Astrocyte (in vitro differentiated cells and primary cell): ENCODE results near the gene TRIP12. TPM values are rescaled to one million over a fixed set of nuclear protein-coding genes. Genes with fewer than 3 reads are reported as not detected.

Experiments
- DNase-seq: peaks from one replicate; pipeline ENCODE4 v3.0.0-alpha.2; 2010; ENCODE audit warnings: low read depth
- FAIRE-seq: peaks from 2 replicates; lab custom pipeline; 2011; peaks lifted over from hg19 to GRCh38; lab: Jason Lieb, UNC
- H2AFZ ChIP-seq: 2 replicates; pipeline ENCODE4 v1.6.0; 2012; ENCODE audit warnings: low read depth, low read length, inconsistent platforms
- H3K27ac ChIP-seq: 2 replicates; pipeline ENCODE4 v1.5.1; 2011; ENCODE audit warnings: low read depth, low read length, inconsistent platforms
- H3K27me3 ChIP-seq: 2 replicates; pipeline ENCODE4 v1.6.0; 2011; ENCODE audit warnings: low read length, inconsistent platforms; ENCODE audit not compliant: insufficient read depth
- H3K36me3 ChIP-seq: 2 replicates; pipeline ENCODE4 v1.5.1; 2011; ENCODE audit warnings: low read length, inconsistent platforms; ENCODE audit not compliant: insufficient read depth
- H3K4me1 ChIP-seq: 2 replicates; pipeline ENCODE4 v1.5.1; 2011; ENCODE audit warnings: low read length, inconsistent platforms; ENCODE audit not compliant: insufficient read depth
- H3K4me2 ChIP-seq: 2 replicates; pipeline ENCODE4 v1.6.0; 2012; ENCODE audit warnings: low read length, inconsistent platforms
- H3K4me3 ChIP-seq: 2 replicates; pipeline ENCODE4 v1.5.1; 2011; ENCODE audit warnings: low read depth, mild to moderate bottlenecking, low read length, inconsistent platforms; ENCODE audit not compliant: insufficient read depth
- H3K79me2 ChIP-seq: 2 replicates; pipeline ENCODE4 v1.6.0; 2012; ENCODE audit warnings: mild to moderate bottlenecking, low read length, inconsistent platforms; ENCODE audit not compliant: insufficient read depth
- H3K9ac ChIP-seq: 2 replicates; pipeline ENCODE4 v1.6.0; 2012; ENCODE audit warnings: mild to moderate bottlenecking, low read length, inconsistent platforms
- H3K9me3 ChIP-seq: 2 replicates; pipeline ENCODE4 v1.5.1; 2012; ENCODE audit warnings: low read depth, mild to moderate bottlenecking, low read length, inconsistent platforms; ENCODE audit not compliant: insufficient read depth
- H4K20me1 ChIP-seq: 2 replicates; pipeline ENCODE4 v1.6.0; 2012; ENCODE audit warnings: low read length, inconsistent platforms; ENCODE audit not compliant: insufficient read depth
- H3K27ac Mint-ChIP-seq: one replicate; pipeline ENCODE4 v1.8.0; 2021; ENCODE audit warnings: mild to moderate bottlenecking, mixed read lengths; ENCODE audit not compliant: unreplicated experiment
- H3K27me3 Mint-ChIP-seq: one replicate; pipeline ENCODE4 v1.8.0; 2021; ENCODE audit warnings: low read depth, mixed read lengths; ENCODE audit not compliant: unreplicated experiment
- H3K36me3 Mint-ChIP-seq: one replicate; pipeline ENCODE4 v1.8.0; 2021; ENCODE audit warnings: low read depth, mixed read lengths; ENCODE audit not compliant: unreplicated experiment
- H3K4me1 Mint-ChIP-seq: one replicate; pipeline ENCODE4 v1.8.0; 2021; ENCODE audit warnings: low read depth, mixed read lengths; ENCODE audit not compliant: unreplicated experiment
- H3K4me3 Mint-ChIP-seq: one replicate; pipeline ENCODE4 v1.8.0; 2021; ENCODE audit warnings: mild to moderate bottlenecking, moderate library complexity, mixed read lengths; ENCODE audit not compliant: unreplicated experiment
- H3K9me3 Mint-ChIP-seq: one replicate; pipeline ENCODE4 v1.8.0; 2021; ENCODE audit warnings: mild to moderate bottlenecking, mixed read lengths; ENCODE audit not compliant: unreplicated experiment
- CTCF ChIP-seq: IDR thresholded peaks from 2 replicates; pipeline ENCODE4 v1.5.1; 2011; ENCODE audit warnings: low read depth, mild to moderate bottlenecking, inconsistent platforms, low read length, moderate library complexity; ENCODE audit not compliant: insufficient read depth
- EZH2 ChIP-seq: IDR thresholded peaks from 2 replicates; pipeline ENCODE4 v1.6.1; 2012; ENCODE audit warnings: mild to moderate bottlenecking, low read length, inconsistent platforms; ENCODE audit not compliant: insufficient read depth
- total RNA-seq: library from RNA; stranded (reverse); gene quantifications from 2 replicates; pipeline ENCODE4 v1.2.1, GENCODE V29; 2021

The TRIP12 gene
- total RNA-seq, 1 donor from 2014 or later, result 379 TPM

GRCh38 chr2:229718057-229718456 is 203.8 kb downstream of the TRIP12 start:
- Histone ChIP-seq H3K27ac (no peak overlapping the region), H4K20me1 (no peaks in the 10 kb centered on the region), H3K4me1 (peaks cover 13% of the 10 kb centered on the region), H3K4me3 (no peak overlapping the region), H3K79me2 (no peaks in the 10 kb centered on the region), H3K36me3 (no peaks in the 10 kb centered on the region), H3K9ac (no peak overlapping the region), H3K9me3 (no peaks in the 10 kb centered on the region), H2AFZ (no peak overlapping the region), H3K27me3 (peaks cover 26% of the 10 kb centered on the region), H3K4me2 (no peak overlapping the region)
- H3K36me3 Mint-ChIP-seq, result peaks cover 3% of the 10 kb centered on the region
- no peak for TF ChIP-seq EZH2
- TF ChIP-seq CTCF, result no peak
- no peak for DNase-seq
- H3K4me1 Mint-ChIP-seq, result peaks cover 2% of the 10 kb centered on the region
- no peaks in the 10 kb centered on the region for H3K9me3 Mint-ChIP-seq
- H3K27ac Mint-ChIP-seq, result no peak overlapping the region
- FAIRE-seq, result no peak
- H3K27me3 Mint-ChIP-seq, result peaks cover 48% of the 10 kb centered on the region
- no peak overlapping the region for H3K4me3 Mint-ChIP-seq

GRCh38 chr2:229715895-229716507 is 205.8 kb downstream of the TRIP12 start:
- H3K9me3 Mint-ChIP-seq, result no peaks in the 10 kb centered on the region
- FAIRE-seq (no peak), DNase-seq (no peak)
- peaks cover 3% of the 10 kb centered on the region for H3K36me3 Mint-ChIP-seq
- Histone ChIP-seq H3K79me2 (no peaks in the 10 kb centered on the region), H2AFZ (no peak overlapping the region), H3K4me2 (no peak overlapping the region), H3K4me3 (no peak overlapping the region), H3K4me1 (peaks cover 13% of the 10 kb centered on the region), H3K9me3 (no peaks in the 10 kb centered on the region), H3K27ac (no peak overlapping the region), H3K9ac (no peak overlapping the region), H3K27me3 (peaks cover 37% of the 10 kb centered on the region), H4K20me1 (no peaks in the 10 kb centered on the region), H3K36me3 (no peaks in the 10 kb centered on the region)
- H3K4me1 Mint-ChIP-seq, result peaks cover 2% of the 10 kb centered on the region
- peaks cover 68% of the 10 kb centered on the region for H3K27me3 Mint-ChIP-seq
- no peak overlapping the region for H3K27ac Mint-ChIP-seq
- peak; percentile 45 for TF ChIP-seq CTCF
- no peak for TF ChIP-seq EZH2
- H3K4me3 Mint-ChIP-seq, result peak overlapping the region; percentile 22

GRCh38 chr2:229714736-229715541 is 206.9 kb downstream of the TRIP12 start:
- Mint-ChIP-seq H3K4me3 (peak overlapping the region; percentile 69), H3K36me3 (peaks cover 3% of the 10 kb centered on the region), H3K9me3 (no peaks in the 10 kb centered on the region), H3K27ac (no peak overlapping the region), H3K4me1 (no peaks in the 10 kb centered on the region), H3K27me3 (peaks cover 77% of the 10 kb centered on the region)
- no peak overlapping the region for H3K27ac ChIP-seq
- no peaks in the 10 kb centered on the region for H4K20me1 ChIP-seq
- peaks cover 42% of the 10 kb centered on the region for H3K27me3 ChIP-seq
- no peak overlapping the region for H3K9ac ChIP-seq
- H3K36me3 ChIP-seq, result no peaks in the 10 kb centered on the region
- H3K79me2 ChIP-seq, result no peaks in the 10 kb centered on the region
- FAIRE-seq (no peak), DNase-seq (peak; percentile 57)
- peak overlapping the region; percentile 58 for H2AFZ ChIP-seq
- peak overlapping the region; percentile 59 for H3K4me3 ChIP-seq
- H3K9me3 ChIP-seq, result no peaks in the 10 kb centered on the region
- peak overlapping the region; percentile 90 for H3K4me2 ChIP-seq
- H3K4me1 ChIP-seq, result peaks cover 13% of the 10 kb centered on the region
- no peak for TF ChIP-seq EZH2
- no peak for TF ChIP-seq CTCF
